GM19351 (cell line): Measurements from ENCODE around the gene HDX.
A peak's percentile ranks its signal among the peaks of the same experiment; 100 is the strongest.
"Not testable (repeated sequence)": the region's sequence is repeated elsewhere in the genome, so short reads cannot be mapped to it uniquely, and the experiment has no call there.

Experiments
- ATAC-seq: cut with Tn5 transposase; IDR thresholded peaks from one replicate; pipeline ENCODE4 v1.9.1; 2021; ENCODE audit warnings: mild to moderate bottlenecking, moderate library complexity; ENCODE audit not compliant: unreplicated experiment

Gene HDX

GRCh38 chrX:84340968-84341367, 161.3 kb downstream of the HDX start:
- no peak for ATAC-seq

- peak; percentile 90 for ATAC-seq
Observed at GRCh38 chrX:84339507-84340364, 162.5 kb downstream of the HDX start.

GRCh38 chrX:84336646-84337045, 165.6 kb downstream of the HDX start:
- no peak for ATAC-seq

- no peak for ATAC-seq
Observed at GRCh38 chrX:84335121-84335520, 167.1 kb downstream of the HDX start.

GRCh38 chrX:84322083-84322827, 180.0 kb downstream of the HDX start:
- ATAC-seq: no peak

GRCh38 chrX:84320614-84321013, 181.6 kb downstream of the HDX start:
- ATAC-seq: no peak

- ATAC-seq: no peak
Observed at GRCh38 chrX:84320023-84320422, 182.2 kb downstream of the HDX start.

GRCh38 chrX:84318661-84319060, 183.6 kb downstream of the HDX start:
- ATAC-seq: no peak

GRCh38 chrX:84315946-84316345, 186.3 kb downstream of the HDX start:
- ATAC-seq: not testable (repeated sequence)
